Lung (tissue), 12 donors: ENCODE data around the gene EDN2. TPM values are rescaled to one million over a fixed set of nuclear protein-coding genes. Genes with fewer than 3 reads are reported as not detected.

Experiments used
- ATAC-seq: fragments of 200-7000 bp; cut with Tn5 transposase; one replicate; pipeline ENCODE4 v1.9.1; 2020; ENCODE audit warnings: moderate number of reproducible peaks; ENCODE audit not compliant: insufficient read depth, low FRiP score
- DNase-seq, 3 donors: peaks; one replicate each; pipeline ENCODE4 v3.0.0-alpha.2; 2013 to 2017
- H3K27ac ChIP-seq, 2 donors: one replicate each; pipeline ENCODE4 v1.5.1; 2013; ENCODE audit warnings: mild to moderate bottlenecking in 2 of 2, moderate library complexity in 2 of 2, control low read depth in 1 of 2, inconsistent platforms in 1 of 2, low read depth in 1 of 2, low read length in 1 of 2
- H3K27me3 ChIP-seq, 3 donors: one replicate each; pipeline ENCODE4 v1.5.1; 2013; ENCODE audit warnings: low read length in 2 of 3; ENCODE audit not compliant: control insufficient read depth in 3 of 3, insufficient read depth in 3 of 3
- H3K36me3 ChIP-seq, 4 donors: one replicate each; pipeline ENCODE4 v1.5.1; 2013; ENCODE audit warnings: low read length in 4 of 4, mild to moderate bottlenecking in 1 of 4, moderate library complexity in 1 of 4; ENCODE audit not compliant: control insufficient read depth in 4 of 4, insufficient read depth in 4 of 4
- H3K4me1 ChIP-seq, 5 donors: one replicate each; pipeline ENCODE4 v1.5.1; 2013; ENCODE audit warnings: low read length in 5 of 5, mild to moderate bottlenecking in 2 of 5, moderate library complexity in 1 of 5; ENCODE audit not compliant: control insufficient read depth in 5 of 5, insufficient read depth in 5 of 5
- H3K4me3 ChIP-seq: one replicate; pipeline ENCODE4 v1.5.1; 2013; ENCODE audit warnings: mild to moderate bottlenecking, control low read depth, moderate library complexity
- H3K9ac ChIP-seq, 2 donors: one replicate each; pipeline ENCODE4 v1.5.1; 2013; ENCODE audit warnings: low read length in 2 of 2, control low read depth in 1 of 2; ENCODE audit not compliant: insufficient read depth in 1 of 2
- H3K9me3 ChIP-seq, 4 donors: one replicate each; pipeline ENCODE4 v1.5.1; 2013; ENCODE audit warnings: low read length in 3 of 4, mild to moderate bottlenecking in 1 of 4, moderate library complexity in 1 of 4; ENCODE audit not compliant: control insufficient read depth in 4 of 4, insufficient read depth in 3 of 4
- CTCF ChIP-seq: IDR thresholded peaks from 2 replicates; pipeline ENCODE4 v1.5.1; 2012; ENCODE audit warnings: mild to moderate bottlenecking; ENCODE audit errors: control extremely low read depth, extremely low read depth
- WGBS, 2 donors: extraction: QIAGEN DNeasy Blood & Tissue Kit; methylation state at CpG; one replicate each; pipeline ENCODE4 v1.1.7; 2013; 5-methylcytosine and 5-hydroxymethylcytosine counted together
- polyA plus RNA-seq, 2 donors: library from polyadenylated mRNA; stranded (reverse); fragments of 200-250 nt; gene quantifications; one replicate each; pipeline ENCODE4 v1.2.1, GENCODE V29; 2013
- total RNA-seq, 2 donors: library from RNA; depleted of rRNA in 1 of 2; stranded (reverse); fragments of >200 nt in 1 of 2; gene quantifications; one replicate each; pipeline ENCODE4 v1.2.1, GENCODE V29; 2014 to 2021
- donor health status: control.
- donor health status: control.
- donor health status: Bipolar disorder and iron deficiency.
- donor health status: healthy.
- donor health status: DM: yes; HTN: yes; CAD: no.

Gene EDN2
- total and polyA plus RNA-seq, 4 donors, result 0.85 to 15.2 (median 2.4) TPM

GRCh38 chr1:41528726-41529605 is 44.5 kb upstream of the EDN2 start:
- H3K9me3 ChIP-seq, result no peaks in the 10 kb centered on the region
- H3K27me3 ChIP-seq, result no peaks in the 10 kb centered on the region
- TF ChIP-seq CTCF, result no peak
- no peaks in the 10 kb centered on the region for H3K36me3 ChIP-seq
- DNase-seq, result no peak
- 60 to 81% methylated on average over 7 of the region's 7 CpGs for WGBS, 2 donors
- no peak overlapping the region for H3K27ac ChIP-seq
- H3K4me3 ChIP-seq, result no peak overlapping the region
- H3K9ac ChIP-seq, result no peak overlapping the region
- ATAC-seq, result no peak
- no peaks in the 10 kb centered on the region for H3K4me1 ChIP-seq

GRCh38 chr1:41528106-41528505 is 43.6 kb upstream of the EDN2 start:
- Histone ChIP-seq H3K9ac (no peak overlapping the region), H3K9me3 (no peaks in the 10 kb centered on the region), H3K27me3 (no peaks in the 10 kb centered on the region), H3K4me3 (no peak overlapping the region), H3K27ac (no peak overlapping the region), H3K4me1 (no peaks in the 10 kb centered on the region), H3K36me3 (no peaks in the 10 kb centered on the region)
- 79 to 94% methylated on average over 3 of the region's 3 CpGs for WGBS, 2 donors
- DNase-seq (no peak), ATAC-seq (no peak)
- TF ChIP-seq CTCF, result no peak

- H3K9ac ChIP-seq, result no peak overlapping the region
- H3K27me3 ChIP-seq, result no peaks in the 10 kb centered on the region
- peaks cover 0 to 2% (median 0%) of the 10 kb centered on the region in 5 donors for H3K4me1 ChIP-seq
- no peak for TF ChIP-seq CTCF
- WGBS, 2 donors, result 94 to 95% methylated on average over 4 of the region's 4 CpGs
- H3K27ac ChIP-seq, result no peak overlapping the region
- no peaks in the 10 kb centered on the region for H3K36me3 ChIP-seq
- ATAC-seq (no peak), DNase-seq (no peak)
- H3K4me3 ChIP-seq, result no peak overlapping the region
- no peaks in the 10 kb centered on the region for H3K9me3 ChIP-seq
Measured at GRCh38 chr1:41526956-41527561, 42.6 kb upstream of the EDN2 start.
